PFSK-1 (cell line): ENCODE data around the gene LBH.

Experiments used
- FOXP2 ChIP-seq: optimal IDR thresholded peaks from 2 replicates; pipeline ENCODE3; 2011; ENCODE audit warnings: borderline replicate concordance, control low read depth, inconsistent platforms; ENCODE audit not compliant: insufficient read depth; ENCODE audit errors: extremely low read length, extremely low read depth
- POLR2AphosphoS5 ChIP-seq: IDR thresholded peaks from 2 replicates; pipeline ENCODE4 v1.6.1; 2012; ENCODE audit warnings: low read depth, mild to moderate bottlenecking, control low read depth, low read length, moderate library complexity
- REST ChIP-seq, 2 experiments: IDR thresholded peaks; 2 replicates each; pipeline versions ENCODE4 v1.6.1 to v1.8.0; 2011 to 2012; ENCODE audit warnings: low read depth in 2 of 2, low read length in 2 of 2, control low read depth in 1 of 2, inconsistent platforms in 1 of 2, mild to moderate bottlenecking in 1 of 2, moderate library complexity in 1 of 2; ENCODE audit not compliant: insufficient read depth in 1 of 2
- SIN3A ChIP-seq: IDR thresholded peaks from 2 replicates; pipeline ENCODE4 v1.6.1; 2012; ENCODE audit warnings: mild to moderate bottlenecking, low read length, moderate library complexity, borderline replicate concordance; ENCODE audit not compliant: insufficient read depth
- TAF1 ChIP-seq: IDR thresholded peaks from 2 replicates; pipeline ENCODE4 v1.6.1; 2012; ENCODE audit warnings: low read length, control low read depth, borderline replicate concordance; ENCODE audit not compliant: insufficient read depth

Gene LBH

GRCh38 chr2:30253873-30254684 lies 22.7 kb downstream of the LBH start:
- TF ChIP-seq POLR2AphosphoS5 (no peak), TAF1 (no peak), FOXP2 (no peak), SIN3A (no peak), REST (IDR thresholded peaks at IDR 0.05; ENCODE audit: insufficient read depth in 1 of 2, low read depth in 2 of 2, low read length in 2 of 2) (no peak)

- no peak for TF ChIP-seq SIN3A
- TF ChIP-seq REST (IDR thresholded peaks at IDR 0.05; ENCODE audit: insufficient read depth in 1 of 2, low read depth in 2 of 2, low read length in 2 of 2), result no peak
- no peak for TF ChIP-seq POLR2AphosphoS5
- TF ChIP-seq TAF1, result no peak
- TF ChIP-seq FOXP2, result no peak
Observed at GRCh38 chr2:30254685-30255001, 23.3 kb downstream of the LBH start.

GRCh38 chr2:30255026-30255425 lies 23.7 kb downstream of the LBH start:
- no peak for TF ChIP-seq REST (IDR thresholded peaks at IDR 0.05; ENCODE audit: insufficient read depth in 1 of 2, low read depth in 2 of 2, low read length in 2 of 2)
- no peak for TF ChIP-seq TAF1
- TF ChIP-seq POLR2AphosphoS5, result no peak
- no peak for TF ChIP-seq FOXP2
- no peak for TF ChIP-seq SIN3A

- no peak for TF ChIP-seq POLR2AphosphoS5
- no peak for TF ChIP-seq FOXP2
- TF ChIP-seq REST (IDR thresholded peaks at IDR 0.05; ENCODE audit: insufficient read depth in 1 of 2, low read depth in 2 of 2, low read length in 2 of 2), result no peak
- no peak for TF ChIP-seq SIN3A
- no peak for TF ChIP-seq TAF1
Observed at GRCh38 chr2:30255466-30256408, 24.4 kb downstream of the LBH start.
